Type B pancreatic cell (in vitro differentiated cells): ENCODE results near the gene CHD5. TPM values are rescaled to one million over a fixed set of nuclear protein-coding genes. Genes with fewer than 3 reads are reported as not detected.

Experiments used
- DNase-seq: peaks from one replicate; pipeline ENCODE4 v3.0.0; 2021; ENCODE audit warnings: mixed read lengths; ENCODE audit not compliant: unreplicated experiment; ENCODE audit errors: extremely low spot score
- H3K27ac Mint-ChIP-seq: 2 replicates; pipeline ENCODE4 v1.8.0; 2021; ENCODE audit warnings: mild to moderate bottlenecking, mixed read lengths
- H3K27me3 Mint-ChIP-seq: 2 replicates; pipeline ENCODE4 v1.8.0; 2021; ENCODE audit warnings: mixed read lengths
- H3K36me3 Mint-ChIP-seq: 2 replicates; pipeline ENCODE4 v1.8.0; 2021; ENCODE audit warnings: mixed read lengths
- H3K4me1 Mint-ChIP-seq: one replicate; pipeline ENCODE4 v1.8.0; 2021; ENCODE audit warnings: mixed read lengths; ENCODE audit not compliant: unreplicated experiment
- H3K4me3 Mint-ChIP-seq: 2 replicates; pipeline ENCODE4 v1.8.0; 2021; ENCODE audit warnings: mild to moderate bottlenecking, mixed read lengths
- H3K9me3 Mint-ChIP-seq: 2 replicates; pipeline ENCODE4 v1.8.0; 2021; ENCODE audit warnings: mixed read lengths
- total RNA-seq: library from RNA; stranded (reverse); gene quantifications from 2 replicates; pipeline ENCODE4 v1.2.1, GENCODE V29; 2021; ENCODE audit warnings: low replicate concordance
- TF ChIP-seq, protein P1 (sequence below): fragments of 200-600 bp; sonication (generic); conservative IDR thresholded peaks from 2 replicates; pipeline ENCODE4 v1.5.0; 2021; ENCODE audit warnings: antibody characterized with exemption, mild to moderate bottlenecking

Gene CHD5
- total RNA-seq, 1 donor from 2014 or later = 0.70 TPM

- H3K27ac Mint-ChIP-seq = no peak overlapping the region
- H3K36me3 Mint-ChIP-seq = no peaks in the 10 kb centered on the region
- H3K4me3 Mint-ChIP-seq = no peak overlapping the region
- DNase-seq = no peak
- TF ChIP-seq, protein P1, sequence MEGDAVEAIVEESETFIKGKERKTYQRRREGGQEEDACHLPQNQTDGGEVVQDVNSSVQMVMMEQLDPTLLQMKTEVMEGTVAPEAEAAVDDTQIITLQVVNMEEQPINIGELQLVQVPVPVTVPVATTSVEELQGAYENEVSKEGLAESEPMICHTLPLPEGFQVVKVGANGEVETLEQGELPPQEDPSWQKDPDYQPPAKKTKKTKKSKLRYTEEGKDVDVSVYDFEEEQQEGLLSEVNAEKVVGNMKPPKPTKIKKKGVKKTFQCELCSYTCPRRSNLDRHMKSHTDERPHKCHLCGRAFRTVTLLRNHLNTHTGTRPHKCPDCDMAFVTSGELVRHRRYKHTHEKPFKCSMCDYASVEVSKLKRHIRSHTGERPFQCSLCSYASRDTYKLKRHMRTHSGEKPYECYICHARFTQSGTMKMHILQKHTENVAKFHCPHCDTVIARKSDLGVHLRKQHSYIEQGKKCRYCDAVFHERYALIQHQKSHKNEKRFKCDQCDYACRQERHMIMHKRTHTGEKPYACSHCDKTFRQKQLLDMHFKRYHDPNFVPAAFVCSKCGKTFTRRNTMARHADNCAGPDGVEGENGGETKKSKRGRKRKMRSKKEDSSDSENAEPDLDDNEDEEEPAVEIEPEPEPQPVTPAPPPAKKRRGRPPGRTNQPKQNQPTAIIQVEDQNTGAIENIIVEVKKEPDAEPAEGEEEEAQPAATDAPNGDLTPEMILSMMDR = no peak
- peaks cover under 1% of the 10 kb centered on the region for H3K9me3 Mint-ChIP-seq
- H3K27me3 Mint-ChIP-seq = peaks cover 19% of the 10 kb centered on the region
- no peaks in the 10 kb centered on the region for H3K4me1 Mint-ChIP-seq
Measured at GRCh38 chr1:6111571-6111970, 68.5 kb downstream of the CHD5 start.

DNA sequence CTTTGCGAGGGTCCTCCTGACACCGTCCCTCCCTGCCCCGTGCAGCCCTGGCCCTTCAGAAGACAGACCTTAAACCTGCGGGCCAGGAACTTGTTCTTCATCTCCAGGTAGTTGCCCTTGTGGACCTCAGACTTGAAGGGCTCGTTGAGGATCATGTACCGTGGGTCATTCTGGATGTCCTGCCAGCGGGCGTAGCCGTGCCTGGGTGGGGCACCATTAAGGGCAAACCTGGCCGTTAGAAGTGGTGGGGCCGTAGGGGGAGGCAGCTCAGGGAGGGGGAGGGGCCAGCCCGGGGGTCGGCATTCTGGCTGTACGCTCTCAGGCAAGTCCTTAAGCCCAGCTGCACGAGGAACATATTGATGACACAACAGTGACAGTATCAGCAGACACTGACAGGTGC is 69.8 kb downstream of the CHD5 start:
- no peak for DNase-seq
- Mint-ChIP-seq H3K4me3 (no peak overlapping the region), H3K9me3 (no peaks in the 10 kb centered on the region), H3K36me3 (no peaks in the 10 kb centered on the region), H3K27me3 (peaks cover 11% of the 10 kb centered on the region), H3K4me1 (no peaks in the 10 kb centered on the region), H3K27ac (peak overlapping the region; percentile 55)
- TF ChIP-seq, protein P1 = no peak

- Mint-ChIP-seq H3K27ac (no peak overlapping the region), H3K9me3 (no peaks in the 10 kb centered on the region), H3K4me1 (no peaks in the 10 kb centered on the region), H3K27me3 (peaks cover 11% of the 10 kb centered on the region), H3K36me3 (no peaks in the 10 kb centered on the region), H3K4me3 (no peak overlapping the region)
- DNase-seq = no peak
- TF ChIP-seq, protein P1 = no peak
Measured at GRCh38 chr1:6109688-6110087, 70.4 kb downstream of the CHD5 start.

GRCh38 chr1:6108937-6109614 is 71.0 kb downstream of the CHD5 start:
- peaks cover 11% of the 10 kb centered on the region for H3K27me3 Mint-ChIP-seq
- H3K36me3 Mint-ChIP-seq = no peaks in the 10 kb centered on the region
- H3K27ac Mint-ChIP-seq = no peak overlapping the region
- TF ChIP-seq, protein P1 = peak; percentile 54
- no peaks in the 10 kb centered on the region for H3K9me3 Mint-ChIP-seq
- DNase-seq = no peak
- H3K4me3 Mint-ChIP-seq = no peak overlapping the region
- no peaks in the 10 kb centered on the region for H3K4me1 Mint-ChIP-seq

DNA sequence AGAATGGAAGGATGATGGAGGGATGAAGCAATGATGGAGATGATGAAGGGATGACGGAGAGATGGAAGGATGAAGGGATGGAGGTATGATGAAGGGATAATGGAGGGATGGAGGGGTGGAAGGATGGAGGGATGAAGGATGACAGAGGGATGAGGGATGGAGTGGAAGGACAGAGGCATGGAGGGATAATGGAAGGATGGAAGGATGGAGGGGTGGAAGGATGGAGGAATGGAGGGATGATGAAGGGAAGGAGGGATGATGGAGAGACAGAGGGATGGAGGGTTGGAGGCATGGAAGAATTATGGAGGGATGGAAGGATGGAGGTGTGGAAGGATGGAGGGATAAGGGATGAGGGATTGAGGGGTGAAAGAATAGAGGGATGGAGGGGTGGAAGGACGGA is 71.6 kb downstream of the CHD5 start:
- DNase-seq = no peak
- no peaks in the 10 kb centered on the region for H3K4me1 Mint-ChIP-seq
- no peaks in the 10 kb centered on the region for H3K36me3 Mint-ChIP-seq
- TF ChIP-seq, protein P1 = no peak
- peaks cover 11% of the 10 kb centered on the region for H3K27me3 Mint-ChIP-seq
- H3K9me3 Mint-ChIP-seq = no peaks in the 10 kb centered on the region
- no peak overlapping the region for H3K27ac Mint-ChIP-seq
- no peak overlapping the region for H3K4me3 Mint-ChIP-seq
